Mammary epithelial cell (primary cell): ENCODE measurements around the gene DUSP2.

ENCODE experiments used
- CTCF ChIP-seq, 2 donors: IDR thresholded peaks in 1 of 2; conservative IDR thresholded peaks in 1 of 2; 2 replicates each; pipeline ENCODE4 v1.5.1; 2011 to 2012; ENCODE audit warnings: inconsistent platforms in 2 of 2, low read length in 2 of 2, mild to moderate bottlenecking in 2 of 2, control low read depth in 1 of 2, low read depth in 1 of 2; ENCODE audit not compliant: insufficient read depth in 1 of 2; ENCODE audit errors: extremely low read depth in 1 of 2
- EZH2 ChIP-seq: IDR thresholded peaks from 2 replicates; pipeline ENCODE4 v1.6.1; 2012; ENCODE audit warnings: low read length, inconsistent platforms, borderline replicate concordance

- no peak for TF ChIP-seq CTCF (conservative IDR thresholded peaks at IDR 0.05 in 1 of 2, IDR thresholded peaks at IDR 0.05 in 1 of 2; ENCODE audit: extremely low read depth in 1 of 2, insufficient read depth in 1 of 2, low read depth in 1 of 2, low read length in 2 of 2)
- TF ChIP-seq EZH2, result no peak
Measured at GRCh38 chr2:96118698-96119388, 26.4 kb downstream of the DUSP2 start.
